ENCODE results near the gene CMYA5.

DNA sequence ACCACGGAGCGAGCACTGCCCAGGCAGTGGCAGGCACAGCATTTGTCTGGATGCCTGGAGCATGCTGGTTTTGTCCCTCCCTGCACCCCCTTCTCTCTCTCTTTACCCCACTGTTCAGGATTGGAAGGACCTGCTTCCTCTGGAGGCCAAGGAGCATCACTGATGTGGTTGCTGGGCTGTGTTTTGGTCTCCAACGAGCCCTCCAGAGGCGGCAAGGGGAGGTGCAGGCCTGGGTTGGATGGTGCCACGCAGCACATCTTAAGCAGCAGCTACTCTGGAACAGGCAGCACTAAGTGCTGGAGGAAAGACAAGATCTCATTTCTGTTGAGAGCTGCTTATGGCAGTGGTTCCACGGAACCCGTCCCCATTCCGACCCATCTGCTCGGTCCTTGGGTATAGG lies 139.6 kb downstream of the CMYA5 start:
- TF ChIP-seq, protein P1, sequence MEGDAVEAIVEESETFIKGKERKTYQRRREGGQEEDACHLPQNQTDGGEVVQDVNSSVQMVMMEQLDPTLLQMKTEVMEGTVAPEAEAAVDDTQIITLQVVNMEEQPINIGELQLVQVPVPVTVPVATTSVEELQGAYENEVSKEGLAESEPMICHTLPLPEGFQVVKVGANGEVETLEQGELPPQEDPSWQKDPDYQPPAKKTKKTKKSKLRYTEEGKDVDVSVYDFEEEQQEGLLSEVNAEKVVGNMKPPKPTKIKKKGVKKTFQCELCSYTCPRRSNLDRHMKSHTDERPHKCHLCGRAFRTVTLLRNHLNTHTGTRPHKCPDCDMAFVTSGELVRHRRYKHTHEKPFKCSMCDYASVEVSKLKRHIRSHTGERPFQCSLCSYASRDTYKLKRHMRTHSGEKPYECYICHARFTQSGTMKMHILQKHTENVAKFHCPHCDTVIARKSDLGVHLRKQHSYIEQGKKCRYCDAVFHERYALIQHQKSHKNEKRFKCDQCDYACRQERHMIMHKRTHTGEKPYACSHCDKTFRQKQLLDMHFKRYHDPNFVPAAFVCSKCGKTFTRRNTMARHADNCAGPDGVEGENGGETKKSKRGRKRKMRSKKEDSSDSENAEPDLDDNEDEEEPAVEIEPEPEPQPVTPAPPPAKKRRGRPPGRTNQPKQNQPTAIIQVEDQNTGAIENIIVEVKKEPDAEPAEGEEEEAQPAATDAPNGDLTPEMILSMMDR (conservative IDR thresholded peaks at IDR 0.05; ENCODE audit: low read length) = peak; percentile 61
- TF ChIP-seq EZH2phosphoT487 (IDR thresholded peaks at IDR 0.05; ENCODE audit: borderline replicate concordance, low read depth, low read length) = no peak
